HL-60 (cell line): Measurements from ENCODE around the gene LRIG2.

Source experiments
- POLR2AphosphoS5 ChIP-seq: IDR thresholded peaks from 2 replicates; pipeline ENCODE4 v1.6.1; 2012; ENCODE audit warnings: low read depth
- TF ChIP-seq, protein P1 (sequence below): IDR thresholded peaks from one replicate; pipeline ENCODE4 v1.5.1; 2011; ENCODE audit warnings: low read length, control low read depth, inconsistent platforms; ENCODE audit not compliant: insufficient read depth

DNA sequence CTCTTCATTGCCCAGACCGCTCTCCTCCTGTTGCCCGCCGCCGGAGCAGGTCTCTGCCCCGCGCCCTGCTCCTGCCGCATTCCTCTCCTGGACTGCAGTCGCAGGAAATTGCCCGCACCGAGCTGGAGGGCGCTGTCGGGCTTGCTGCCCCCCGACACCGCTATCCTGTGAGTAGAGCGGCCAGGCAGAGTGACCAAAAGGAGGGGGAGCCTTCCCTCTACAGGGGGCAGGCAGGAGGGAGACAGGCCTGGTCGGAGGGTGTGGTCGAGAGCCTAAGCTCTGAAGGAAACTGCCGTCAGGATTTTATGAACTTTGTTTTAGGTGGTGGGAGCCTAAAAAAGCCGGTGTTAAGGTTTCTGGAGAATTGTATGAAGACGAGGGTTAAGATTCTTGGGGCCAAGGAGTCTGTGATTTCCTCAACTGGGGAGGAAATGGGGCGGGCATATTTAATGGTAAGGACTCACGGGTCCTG lies 517 bp downstream of the LRIG2 start:
- TF ChIP-seq, protein P1, sequence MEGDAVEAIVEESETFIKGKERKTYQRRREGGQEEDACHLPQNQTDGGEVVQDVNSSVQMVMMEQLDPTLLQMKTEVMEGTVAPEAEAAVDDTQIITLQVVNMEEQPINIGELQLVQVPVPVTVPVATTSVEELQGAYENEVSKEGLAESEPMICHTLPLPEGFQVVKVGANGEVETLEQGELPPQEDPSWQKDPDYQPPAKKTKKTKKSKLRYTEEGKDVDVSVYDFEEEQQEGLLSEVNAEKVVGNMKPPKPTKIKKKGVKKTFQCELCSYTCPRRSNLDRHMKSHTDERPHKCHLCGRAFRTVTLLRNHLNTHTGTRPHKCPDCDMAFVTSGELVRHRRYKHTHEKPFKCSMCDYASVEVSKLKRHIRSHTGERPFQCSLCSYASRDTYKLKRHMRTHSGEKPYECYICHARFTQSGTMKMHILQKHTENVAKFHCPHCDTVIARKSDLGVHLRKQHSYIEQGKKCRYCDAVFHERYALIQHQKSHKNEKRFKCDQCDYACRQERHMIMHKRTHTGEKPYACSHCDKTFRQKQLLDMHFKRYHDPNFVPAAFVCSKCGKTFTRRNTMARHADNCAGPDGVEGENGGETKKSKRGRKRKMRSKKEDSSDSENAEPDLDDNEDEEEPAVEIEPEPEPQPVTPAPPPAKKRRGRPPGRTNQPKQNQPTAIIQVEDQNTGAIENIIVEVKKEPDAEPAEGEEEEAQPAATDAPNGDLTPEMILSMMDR = peak; percentile 22
- no peak for TF ChIP-seq POLR2AphosphoS5
